HL-60 (cell line): ENCODE results near the gene STOM.

Experiments
- CTCF ChIP-seq: IDR thresholded peaks from one replicate; pipeline ENCODE4 v1.5.1; 2011; ENCODE audit warnings: low read length, control low read depth, inconsistent platforms; ENCODE audit not compliant: insufficient read depth
- GABPA ChIP-seq: IDR thresholded peaks from 2 replicates; pipeline ENCODE4 v1.6.1; 2012; ENCODE audit warnings: low read depth
- POLR2AphosphoS5 ChIP-seq: IDR thresholded peaks from 2 replicates; pipeline ENCODE4 v1.6.1; 2012; ENCODE audit warnings: low read depth
- REST ChIP-seq: IDR thresholded peaks from 2 replicates; pipeline ENCODE4 v1.6.1; 2012; ENCODE audit warnings: low read depth; ENCODE audit not compliant: insufficient replicate concordance

- no peak for TF ChIP-seq GABPA
- TF ChIP-seq CTCF = no peak
- no peak for TF ChIP-seq REST
- TF ChIP-seq POLR2AphosphoS5 = no peak
These were observed 80.2 kb downstream of the STOM start for GRCh38 chr9:121289772-121290370.
